ENCODE results near the gene ACTG1.
"Not testable (repeated sequence)": the region's sequence is repeated elsewhere in the genome, so short reads cannot be mapped to it uniquely, and the experiment has no call there.

ACTG1 gene

GRCh38 chr17:81531998-81532404 is 19.4 kb upstream of the ACTG1 start:
- FAIRE-seq: not testable (repeated sequence)

GRCh38 chr17:81531013-81531412 is 18.4 kb upstream of the ACTG1 start:
- FAIRE-seq: not testable (repeated sequence)

- no peak for FAIRE-seq
These were observed 16.8 kb upstream of the ACTG1 start for GRCh38 chr17:81529437-81529803.

- no peak for FAIRE-seq
These were observed 16.2 kb upstream of the ACTG1 start for GRCh38 chr17:81528651-81529436.

GRCh38 chr17:81528384-81528650 is 15.7 kb upstream of the ACTG1 start:
- FAIRE-seq: no peak

- no peak for FAIRE-seq
These were observed 15.2 kb upstream of the ACTG1 start, which contains the start of gene FSCN2 for GRCh38 chr17:81527591-81528383. Gene FSCN2, plus strand, starts transcription at chr17:81528377. Its CDS starts 155 bp downstream, at chr17:81528532.

- no peak for FAIRE-seq
These were observed 14.3 kb upstream of the ACTG1 start for GRCh38 chr17:81526662-81527571.

GRCh38 chr17:81524865-81525159 is 12.2 kb upstream of the ACTG1 start:
- no peak for FAIRE-seq

GRCh38 chr17:81524039-81524864 is 11.7 kb upstream of the ACTG1 start:
- FAIRE-seq: no peak

GRCh38 chr17:81523402-81524038 is 10.9 kb upstream of the ACTG1 start:
- no peak for FAIRE-seq

- FAIRE-seq: no peak
These were observed 10.1 kb upstream of the ACTG1 start for GRCh38 chr17:81522491-81523401.

- FAIRE-seq: no peak
These were observed 7.7 kb upstream of the ACTG1 start for GRCh38 chr17:81520021-81520901.

- no peak for FAIRE-seq
These were observed 6.9 kb upstream of the ACTG1 start for GRCh38 chr17:81519284-81520020.

GRCh38 chr17:81518785-81519283 is 6.2 kb upstream of the ACTG1 start:
- FAIRE-seq: no peak

GRCh38 chr17:81518113-81518784 is 5.7 kb upstream of the ACTG1 start:
- no peak for FAIRE-seq

GRCh38 chr17:81517339-81518112 is 4.9 kb upstream of the ACTG1 start:
- FAIRE-seq: no peak

GRCh38 chr17:81517009-81517338 is 4.4 kb upstream of the ACTG1 start:
- no peak for FAIRE-seq

GRCh38 chr17:81516439-81516838 is 3.8 kb upstream of the ACTG1 start:
- FAIRE-seq: no peak
